COR-L47 (cell line): Measurements from ENCODE around the gene KLF11.
A peak's percentile ranks its signal among the peaks of the same experiment; 100 is the strongest.

Source experiments
- DNase-seq: peaks from one replicate; lab custom pipeline; 2025; lab: John Stamatoyannopoulos, UW

Gene KLF11

GRCh38 chr2:10064932-10065772 lies 21.8 kb downstream of the KLF11 start:
- no peak for DNase-seq

- DNase-seq, result no peak
These were observed 22.4 kb downstream of the KLF11 start for GRCh38 chr2:10065773-10066055.

- DNase-seq, result no peak
These were observed 24.0 kb downstream of the KLF11 start for GRCh38 chr2:10067330-10067729.

GRCh38 chr2:10067881-10068280 lies 24.5 kb downstream of the KLF11 start:
- DNase-seq, result no peak

DNA sequence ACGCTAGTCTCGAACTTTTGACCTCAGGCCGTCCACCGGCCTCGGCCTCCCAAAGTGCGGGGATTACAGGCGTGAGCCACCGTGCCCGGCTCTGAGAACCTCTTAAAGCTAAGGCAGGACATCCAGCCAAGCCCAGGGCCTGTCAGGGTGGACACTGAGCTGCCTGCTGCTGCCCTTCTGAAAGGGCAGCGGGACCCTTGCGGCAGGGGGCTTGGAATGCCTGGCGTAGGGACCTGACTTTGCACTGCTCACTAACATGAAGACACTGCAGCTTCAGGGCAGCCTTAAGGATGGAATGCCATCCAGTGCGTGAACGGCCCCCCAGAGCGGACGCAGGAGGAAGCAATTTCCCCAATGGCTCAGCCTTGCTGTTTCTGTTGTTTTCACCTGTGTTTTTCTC lies 27.8 kb downstream of the KLF11 start:
- DNase-seq, result no peak

GRCh38 chr2:10071595-10071994 lies 28.2 kb downstream of the KLF11 start:
- DNase-seq, result no peak

DNA sequence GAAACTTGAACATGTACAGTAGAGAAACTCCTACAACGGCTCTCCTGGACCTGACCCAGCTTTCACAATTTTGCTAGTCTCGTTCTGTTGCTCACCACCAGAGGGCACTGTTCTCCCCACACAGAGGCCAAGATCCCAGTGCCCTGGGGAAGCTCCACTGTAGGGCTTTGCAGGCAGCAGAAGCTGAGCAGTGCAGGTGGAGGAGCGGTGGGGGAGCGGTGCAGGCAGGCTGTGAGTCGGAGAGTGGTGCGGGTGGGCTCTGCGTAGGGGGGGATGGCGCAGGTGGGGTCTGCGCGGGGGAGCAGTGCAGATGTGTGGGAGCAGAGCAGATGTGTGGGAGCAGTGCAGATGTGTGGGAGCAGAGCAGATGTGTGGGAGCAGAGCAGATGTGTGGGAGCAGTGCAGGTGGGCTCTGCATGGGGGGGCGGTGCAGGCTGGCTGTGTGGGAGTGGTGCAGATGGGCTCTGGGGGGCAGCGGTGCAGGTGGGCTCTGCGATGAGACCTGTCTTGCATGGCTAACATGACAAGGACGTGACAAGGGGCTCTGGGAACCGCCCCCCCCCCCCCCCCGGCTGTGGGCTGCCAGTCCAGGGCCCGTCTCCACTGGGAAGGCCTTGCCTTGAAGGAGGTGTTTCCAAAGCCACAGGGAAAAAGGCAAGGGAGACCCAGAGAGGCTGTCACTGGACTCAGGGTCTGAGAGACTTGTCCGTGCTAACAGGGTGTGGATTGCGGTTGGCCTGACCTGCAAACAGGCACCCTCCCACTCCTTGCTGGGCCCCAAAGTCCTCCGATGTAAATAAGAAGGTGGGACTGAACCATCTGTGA lies 29.5 kb downstream of the KLF11 start:
- DNase-seq, result peak; percentile 85

- DNase-seq, result no peak
These were observed 30.4 kb downstream of the KLF11 start for GRCh38 chr2:10073706-10074105.

DNA sequence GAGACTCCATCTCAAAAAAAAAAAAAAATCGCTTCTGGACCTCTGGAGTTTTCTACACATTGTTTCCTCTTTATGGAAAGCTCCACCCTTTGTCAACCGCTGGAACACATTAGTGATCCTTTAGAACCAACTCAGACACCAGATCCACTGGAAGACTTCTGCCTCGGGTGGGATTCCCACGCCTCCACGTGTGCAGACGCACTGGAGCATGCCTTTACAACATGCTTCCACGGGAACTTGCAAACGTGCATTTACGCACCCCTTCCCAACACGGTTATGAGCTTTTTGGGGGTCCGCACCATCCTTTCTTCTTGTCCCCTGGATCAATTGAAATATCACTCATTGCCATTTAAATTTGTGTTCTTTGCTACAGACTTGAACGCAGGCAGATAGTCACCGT lies 31.8 kb downstream of the KLF11 start:
- no peak for DNase-seq

- DNase-seq, result no peak
These were observed 32.3 kb downstream of the KLF11 start for GRCh38 chr2:10075571-10076209.

GRCh38 chr2:10076511-10076910 lies 33.2 kb downstream of the KLF11 start:
- no peak for DNase-seq

GRCh38 chr2:10076988-10077527 lies 33.7 kb downstream of the KLF11 start:
- DNase-seq, result no peak

GRCh38 chr2:10078001-10078400 lies 34.7 kb downstream of the KLF11 start:
- no peak for DNase-seq

GRCh38 chr2:10078704-10079265 lies 35.4 kb downstream of the KLF11 start:
- no peak for DNase-seq

GRCh38 chr2:10079266-10079869 lies 36.0 kb downstream of the KLF11 start:
- peak; percentile 21 for DNase-seq

DNA sequence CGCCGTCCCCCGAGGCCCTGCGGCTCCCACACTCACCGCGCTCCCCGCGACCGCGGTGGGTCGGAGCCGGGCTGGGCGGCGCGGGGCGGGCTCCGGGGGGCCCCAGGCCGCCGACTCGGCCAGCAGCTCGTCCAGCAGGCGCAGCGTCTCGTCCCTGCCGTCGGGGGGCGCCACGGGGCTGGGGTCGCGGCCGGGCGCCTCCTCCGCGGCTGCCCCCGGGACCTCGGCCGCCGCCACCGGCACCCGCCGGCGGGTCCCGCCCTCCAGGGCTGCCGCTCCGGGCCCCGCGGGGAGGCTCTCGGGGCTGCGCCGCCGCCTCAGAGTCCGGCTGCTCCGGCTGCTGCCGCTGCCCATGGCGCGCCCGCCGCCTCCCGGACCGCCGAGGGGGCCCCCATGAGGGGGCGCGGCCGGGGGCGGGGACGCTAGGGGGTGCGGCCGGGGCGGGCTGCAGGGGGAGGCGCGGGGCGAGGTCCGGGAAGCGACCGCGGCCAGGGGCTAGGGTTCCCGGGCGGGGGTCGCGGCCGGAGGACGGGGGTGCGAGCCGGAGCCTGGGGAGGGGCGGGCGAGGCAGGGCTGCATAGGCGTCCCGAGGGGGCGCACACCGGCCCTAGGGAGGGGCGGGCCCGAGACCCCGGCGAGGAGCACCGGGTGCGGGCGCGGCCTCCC lies 36.7 kb downstream of the KLF11 start, which contains the start of gene CYS1:
CYS1 (minus strand) TSS at position 542 of the 666 bp plus-strand sequence; CDS start at position 354, 188 bp downstream.
- DNase-seq, result no peak

DNA sequence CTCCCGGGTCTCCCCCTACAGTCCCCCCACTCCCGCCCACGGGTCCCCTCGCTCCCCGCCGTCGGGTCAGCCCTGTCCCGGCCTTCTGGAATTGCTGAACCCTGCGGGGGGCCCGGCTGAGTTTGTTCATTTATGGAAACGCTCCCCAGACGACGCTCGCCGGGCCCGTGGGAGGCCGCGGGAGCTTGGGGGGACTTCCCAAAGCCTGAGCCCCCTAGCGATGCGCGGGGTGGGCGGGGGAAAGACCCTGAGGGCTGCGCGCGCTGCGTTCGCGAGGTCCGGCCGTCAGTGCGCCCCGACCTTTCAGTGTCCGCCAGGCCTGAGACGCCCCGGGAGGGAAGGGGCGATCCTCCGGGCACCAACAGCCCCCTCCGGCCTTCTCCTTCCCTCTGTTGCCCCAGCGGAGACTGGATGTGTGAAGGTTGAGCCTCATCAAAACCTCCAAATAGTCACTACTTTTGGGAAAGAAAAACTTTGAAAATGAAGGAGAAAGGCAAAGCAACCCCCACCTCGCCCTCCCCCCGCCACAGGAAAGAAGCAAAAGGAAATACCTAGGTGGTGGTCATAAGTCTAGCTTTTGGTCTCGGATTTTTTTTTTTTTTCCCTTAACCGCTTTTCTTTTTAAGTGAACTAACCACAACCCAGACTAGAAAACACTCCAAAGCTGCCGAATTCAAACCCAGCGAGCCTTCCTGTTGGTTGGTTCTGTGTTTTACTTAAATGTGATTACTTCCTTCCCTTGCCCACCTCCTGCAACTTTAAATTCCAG lies 37.4 kb downstream of the KLF11 start:
- DNase-seq, result no peak

DNA sequence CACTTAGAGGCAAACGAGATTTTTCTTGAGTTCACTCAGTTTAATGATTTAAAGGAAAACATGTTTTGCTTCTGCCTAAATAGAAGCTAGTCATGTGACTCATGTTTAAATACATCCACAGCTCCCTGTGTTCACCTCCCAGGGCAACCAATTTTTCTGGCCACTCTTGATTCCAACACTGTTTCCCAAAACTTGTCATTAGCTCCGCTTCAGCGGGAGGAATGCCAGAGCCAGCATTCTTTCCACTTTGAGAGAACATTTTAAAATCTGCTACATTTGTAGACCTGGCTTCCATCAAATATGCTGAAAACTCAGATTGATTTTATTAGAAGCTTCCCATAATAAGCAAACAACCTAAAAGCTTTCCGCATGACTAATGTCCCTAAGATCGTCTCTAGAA lies 39.7 kb downstream of the KLF11 start:
- DNase-seq, result no peak

DNA sequence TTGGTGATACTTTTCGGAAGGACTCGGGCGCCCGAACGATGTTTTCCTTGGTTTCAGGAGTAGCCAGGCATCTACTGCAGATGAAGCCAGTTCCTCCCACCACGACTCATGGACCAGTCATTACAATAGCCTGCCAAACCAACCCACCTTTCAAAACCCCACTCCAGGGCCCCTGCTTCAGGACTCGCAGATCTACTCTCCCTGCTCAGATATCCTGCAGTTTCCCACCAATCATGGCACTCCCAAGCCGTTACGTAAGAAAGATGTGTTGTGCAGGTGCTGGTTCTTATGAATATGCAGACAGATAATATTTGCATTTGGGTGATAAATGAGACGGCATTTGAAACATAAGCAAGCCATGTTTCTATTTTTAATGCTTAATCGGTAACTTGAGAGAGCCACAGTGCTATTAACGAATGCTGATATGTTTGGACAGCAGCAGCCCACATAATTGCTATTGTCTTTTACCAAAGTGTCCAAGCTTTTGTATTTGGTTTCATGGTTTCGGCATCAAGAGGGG lies 40.4 kb downstream of the KLF11 start:
- peak; percentile 69 for DNase-seq

- DNase-seq, result no peak
These were observed 41.0 kb downstream of the KLF11 start for GRCh38 chr2:10084223-10084865.
